ENCODE measurements around the gene C1orf56. TPM values are rescaled to one million over a fixed set of nuclear protein-coding genes. Genes with fewer than 3 reads are reported as not detected.

C1orf56 gene
- total RNA-seq, 1 experiment from 2014 or later, result 2.8 TPM

- no TSS peak for BruUV-seq (replicated peaks)
- Histone ChIP-seq H3K9me2 (replicated peaks; ENCODE audit: low read length) (no peaks in the 10 kb centered on the region), H3K4me3 (ENCODE audit: low read length) (peak overlapping the region; percentile 99), H3K4me1 (ENCODE audit: insufficient read depth, low read length) (peaks cover 35% of the 10 kb centered on the region), H2AFZ (ENCODE audit: low read length) (no peak overlapping the region), H3K9ac (ENCODE audit: low read length) (peak overlapping the region; percentile 94), H3K79me2 (ENCODE audit: low read length) (peaks cover 95% of the 10 kb centered on the region), H3K36me3 (ENCODE audit: low read depth, low read length) (peaks cover under 1% of the 10 kb centered on the region; the same call in 1 of the 2 replicates), H3F3A (ENCODE audit: low read length, unreplicated experiment) (no peaks in the 10 kb centered on the region), H3K27me3 (ENCODE audit: low read length) (no peaks in the 10 kb centered on the region), H3K4me2 (ENCODE audit: low read length) (peak overlapping the region; percentile 100), H3K9me3 (ENCODE audit: low read length) (no peaks in the 10 kb centered on the region), H4K20me1 (ENCODE audit: low read length) (peaks cover 16% of the 10 kb centered on the region; the same call in 1 of the 2 replicates), H3K27ac (ENCODE audit: low read length) (peak overlapping the region; percentile 77)
- POLR2A ChIA-PET (ENCODE audit: unreplicated experiment), result no interaction called here
- TF ChIP-seq EZH2phosphoT487 (IDR thresholded peaks at IDR 0.05; ENCODE audit: borderline replicate concordance, low read length), result no peak
- TF ChIP-seq, protein P1, sequence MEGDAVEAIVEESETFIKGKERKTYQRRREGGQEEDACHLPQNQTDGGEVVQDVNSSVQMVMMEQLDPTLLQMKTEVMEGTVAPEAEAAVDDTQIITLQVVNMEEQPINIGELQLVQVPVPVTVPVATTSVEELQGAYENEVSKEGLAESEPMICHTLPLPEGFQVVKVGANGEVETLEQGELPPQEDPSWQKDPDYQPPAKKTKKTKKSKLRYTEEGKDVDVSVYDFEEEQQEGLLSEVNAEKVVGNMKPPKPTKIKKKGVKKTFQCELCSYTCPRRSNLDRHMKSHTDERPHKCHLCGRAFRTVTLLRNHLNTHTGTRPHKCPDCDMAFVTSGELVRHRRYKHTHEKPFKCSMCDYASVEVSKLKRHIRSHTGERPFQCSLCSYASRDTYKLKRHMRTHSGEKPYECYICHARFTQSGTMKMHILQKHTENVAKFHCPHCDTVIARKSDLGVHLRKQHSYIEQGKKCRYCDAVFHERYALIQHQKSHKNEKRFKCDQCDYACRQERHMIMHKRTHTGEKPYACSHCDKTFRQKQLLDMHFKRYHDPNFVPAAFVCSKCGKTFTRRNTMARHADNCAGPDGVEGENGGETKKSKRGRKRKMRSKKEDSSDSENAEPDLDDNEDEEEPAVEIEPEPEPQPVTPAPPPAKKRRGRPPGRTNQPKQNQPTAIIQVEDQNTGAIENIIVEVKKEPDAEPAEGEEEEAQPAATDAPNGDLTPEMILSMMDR (conservative IDR thresholded peaks at IDR 0.05; ENCODE audit: low read depth, low read length), result no peak
- TF ChIP-seq EZH2 (IDR thresholded peaks at IDR 0.05; ENCODE audit: low read length, unreplicated experiment), result no peak
- CTCF ChIA-PET, result no interaction called here
- intact Hi-C loops (cut with micrococcal nuclease), result no loop called here
- DNase-seq, result no peak
- no peak for ATAC-seq
Measured at GRCh38 chr1:151061704-151062103, 14.2 kb downstream of the C1orf56 start.

GRCh38 chr1:151062741-151063371 is 15.3 kb downstream of the C1orf56 start:
- intact Hi-C loops (cut with micrococcal nuclease), result no loop called here
- POLR2A ChIA-PET (ENCODE audit: unreplicated experiment), result interaction anchor here (0.5 to 0.6 kb wide), 2 partner anchors 484 to 523 kb away, joined by 5 to 20 read pairs; no protein-coding TSS in a partner anchor
- no peaks in the 10 kb centered on the region for H3F3A ChIP-seq (ENCODE audit: low read length, unreplicated experiment)
- CTCF ChIA-PET, result no interaction called here
- H3K4me1 ChIP-seq (ENCODE audit: insufficient read depth, low read length), result peaks cover 25% of the 10 kb centered on the region
- peak overlapping the region; percentile 31; the same call in 1 of the 2 replicates for H3K9ac ChIP-seq (ENCODE audit: low read length)
- BruUV-seq (replicated peaks), result no TSS peak
- H3K27me3 ChIP-seq (ENCODE audit: low read length), result no peaks in the 10 kb centered on the region
- H3K9me2 ChIP-seq (replicated peaks; ENCODE audit: low read length), result no peaks in the 10 kb centered on the region
- peak overlapping the region; percentile 34 for H3K27ac ChIP-seq (ENCODE audit: low read length)
- no peaks in the 10 kb centered on the region; the same call in 1 of the 2 replicates for H3K36me3 ChIP-seq (ENCODE audit: low read depth, low read length)
- peaks cover 7% of the 10 kb centered on the region; the same call in 1 of the 2 replicates for H4K20me1 ChIP-seq (ENCODE audit: low read length)
- ATAC-seq (no peak), DNase-seq (peak; percentile 53)
- H3K4me3 ChIP-seq (ENCODE audit: low read length), result peak overlapping the region; percentile 99
- peak overlapping the region; percentile 24; the same call in 1 of the 2 replicates for H2AFZ ChIP-seq (ENCODE audit: low read length)
- TF ChIP-seq EZH2phosphoT487 (IDR thresholded peaks at IDR 0.05; ENCODE audit: borderline replicate concordance, low read length) (no peak), EZH2 (IDR thresholded peaks at IDR 0.05; ENCODE audit: low read length, unreplicated experiment) (no peak)
- TF ChIP-seq, protein P1 (conservative IDR thresholded peaks at IDR 0.05; ENCODE audit: low read depth, low read length), result no peak
- peak overlapping the region; percentile 100 for H3K4me2 ChIP-seq (ENCODE audit: low read length)
- H3K9me3 ChIP-seq (ENCODE audit: low read length), result no peaks in the 10 kb centered on the region
- H3K79me2 ChIP-seq (ENCODE audit: low read length), result peaks cover 87% of the 10 kb centered on the region

- H3K9ac ChIP-seq (ENCODE audit: low read length), result no peak overlapping the region
- no peak for DNase-seq
- H3K4me1 ChIP-seq (ENCODE audit: insufficient read depth, low read length), result peaks cover 32% of the 10 kb centered on the region
- H2AFZ ChIP-seq (ENCODE audit: low read length), result no peak overlapping the region
- intact Hi-C loops (cut with micrococcal nuclease), result no loop called here
- peaks cover 16% of the 10 kb centered on the region for H3F3A ChIP-seq (ENCODE audit: low read length, unreplicated experiment)
- no peak for ATAC-seq
- CTCF ChIA-PET, result no interaction called here
- no peaks in the 10 kb centered on the region for H4K20me1 ChIP-seq (ENCODE audit: low read length)
- no TSS peak for BruUV-seq (replicated peaks)
- H3K4me2 ChIP-seq (ENCODE audit: low read length), result no peak overlapping the region
- H3K79me2 ChIP-seq (ENCODE audit: low read length), result peaks cover 64% of the 10 kb centered on the region
- no peak overlapping the region for H3K27ac ChIP-seq (ENCODE audit: low read length)
- H3K9me2 ChIP-seq (replicated peaks; ENCODE audit: low read length), result no peaks in the 10 kb centered on the region
- POLR2A ChIA-PET (ENCODE audit: unreplicated experiment), result interaction anchor here (0.6 to 0.7 kb wide), 2 partner anchors 17 to 902 kb away, joined by 4 to 5 read pairs; no protein-coding TSS in a partner anchor
- TF ChIP-seq EZH2 (IDR thresholded peaks at IDR 0.05; ENCODE audit: low read length, unreplicated experiment), result no peak
- no peak for TF ChIP-seq EZH2phosphoT487 (IDR thresholded peaks at IDR 0.05; ENCODE audit: borderline replicate concordance, low read length)
- TF ChIP-seq, protein P1 (conservative IDR thresholded peaks at IDR 0.05; ENCODE audit: low read depth, low read length), result no peak
- no peaks in the 10 kb centered on the region for H3K27me3 ChIP-seq (ENCODE audit: low read length)
- no peaks in the 10 kb centered on the region for H3K9me3 ChIP-seq (ENCODE audit: low read length)
- no peak overlapping the region for H3K4me3 ChIP-seq (ENCODE audit: low read length)
- H3K36me3 ChIP-seq (ENCODE audit: low read depth, low read length), result no peaks in the 10 kb centered on the region; the same call in 1 of the 2 replicates
Measured at GRCh38 chr1:151065089-151065645, 17.6 kb downstream of the C1orf56 start.

All from PC-3 (cell line).